ENCODE results near the gene CAMKMT.

DNA sequence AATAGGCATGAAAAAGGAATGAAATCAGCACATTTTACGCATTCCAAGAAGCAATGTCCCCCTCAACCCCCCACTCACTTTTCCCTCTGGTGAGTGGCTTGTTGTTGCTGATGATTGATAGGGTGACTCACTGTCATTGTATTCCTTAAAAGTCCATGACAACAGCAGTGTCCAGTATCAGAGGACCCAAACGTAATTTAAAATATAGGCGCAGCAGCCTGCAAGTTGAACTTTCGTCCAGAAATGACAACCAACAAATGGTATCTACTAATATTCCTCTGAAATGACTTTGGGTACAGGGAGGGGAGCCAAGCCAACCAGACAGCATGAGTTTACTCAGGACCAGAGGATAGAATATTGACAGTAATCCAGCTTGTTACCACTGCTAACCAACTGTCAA is 396.8 kb downstream of the CAMKMT start:
- TF ChIP-seq EZH2 (optimal IDR thresholded peaks at IDR 0.05; ENCODE audit: low read depth, low read length) (no peak), EZH2phosphoT487 (IDR thresholded peaks at IDR 0.05; ENCODE audit: low read length) (no peak)
- TF ChIP-seq, protein P1, sequence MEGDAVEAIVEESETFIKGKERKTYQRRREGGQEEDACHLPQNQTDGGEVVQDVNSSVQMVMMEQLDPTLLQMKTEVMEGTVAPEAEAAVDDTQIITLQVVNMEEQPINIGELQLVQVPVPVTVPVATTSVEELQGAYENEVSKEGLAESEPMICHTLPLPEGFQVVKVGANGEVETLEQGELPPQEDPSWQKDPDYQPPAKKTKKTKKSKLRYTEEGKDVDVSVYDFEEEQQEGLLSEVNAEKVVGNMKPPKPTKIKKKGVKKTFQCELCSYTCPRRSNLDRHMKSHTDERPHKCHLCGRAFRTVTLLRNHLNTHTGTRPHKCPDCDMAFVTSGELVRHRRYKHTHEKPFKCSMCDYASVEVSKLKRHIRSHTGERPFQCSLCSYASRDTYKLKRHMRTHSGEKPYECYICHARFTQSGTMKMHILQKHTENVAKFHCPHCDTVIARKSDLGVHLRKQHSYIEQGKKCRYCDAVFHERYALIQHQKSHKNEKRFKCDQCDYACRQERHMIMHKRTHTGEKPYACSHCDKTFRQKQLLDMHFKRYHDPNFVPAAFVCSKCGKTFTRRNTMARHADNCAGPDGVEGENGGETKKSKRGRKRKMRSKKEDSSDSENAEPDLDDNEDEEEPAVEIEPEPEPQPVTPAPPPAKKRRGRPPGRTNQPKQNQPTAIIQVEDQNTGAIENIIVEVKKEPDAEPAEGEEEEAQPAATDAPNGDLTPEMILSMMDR (IDR thresholded peaks at IDR 0.05; ENCODE audit: low read length) = no peak
